HT-29 (cell line): Measurements from ENCODE around the gene PKHD1. TPM values are rescaled to one million over a fixed set of nuclear protein-coding genes. Genes with fewer than 3 reads are reported as not detected.

Experiments
- DNase-seq: peaks from one replicate; pipeline ENCODE4 v3.0.0-alpha.2; 2015; ENCODE audit warnings: low spot score
- total RNA-seq: library from RNA; depleted of rRNA; stranded (reverse); fragments of >200 nt; shearing (Covaris generic); gene quantifications from 2 replicates; pipeline ENCODE4 v1.2.3, GENCODE V29; 2014

The PKHD1 gene
- total RNA-seq, 1 experiment from 2014 or later = 0.10 TPM

DNA sequence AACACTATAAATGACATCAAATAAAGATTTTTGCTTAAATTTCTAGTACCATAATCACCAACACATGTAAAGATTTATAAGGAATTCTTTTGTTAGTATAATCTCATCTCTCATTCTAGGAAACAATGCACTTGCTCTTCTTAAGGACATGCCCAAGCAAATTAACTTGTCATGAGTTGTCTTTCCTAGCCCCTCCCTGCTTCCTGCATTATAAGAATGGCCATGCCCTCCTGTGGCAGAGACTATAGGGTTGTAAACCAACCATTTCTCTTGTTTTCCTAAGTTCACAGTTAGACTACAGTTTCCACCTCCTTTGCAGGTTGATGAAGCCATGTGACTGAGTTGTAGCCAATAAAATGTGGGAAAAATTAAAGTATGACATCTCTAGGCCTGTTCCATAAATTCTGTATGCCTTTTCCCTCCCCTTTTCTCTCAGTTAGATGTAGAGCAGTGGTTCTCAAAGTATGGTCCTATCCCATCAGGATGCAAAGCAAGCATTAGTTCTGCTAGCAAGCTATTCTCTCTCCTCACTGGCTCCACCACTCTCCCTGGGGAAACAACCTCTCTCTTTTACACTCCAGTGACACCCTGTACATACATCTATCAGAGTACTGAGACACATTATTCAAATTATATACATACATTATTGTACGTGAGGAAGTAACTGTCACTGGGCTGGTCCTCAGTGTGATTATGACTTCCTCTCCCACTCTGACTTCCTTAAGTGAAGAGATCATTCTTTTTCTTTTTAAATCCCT is 295.0 kb downstream of the PKHD1 start:
- DNase-seq = no peak

DNA sequence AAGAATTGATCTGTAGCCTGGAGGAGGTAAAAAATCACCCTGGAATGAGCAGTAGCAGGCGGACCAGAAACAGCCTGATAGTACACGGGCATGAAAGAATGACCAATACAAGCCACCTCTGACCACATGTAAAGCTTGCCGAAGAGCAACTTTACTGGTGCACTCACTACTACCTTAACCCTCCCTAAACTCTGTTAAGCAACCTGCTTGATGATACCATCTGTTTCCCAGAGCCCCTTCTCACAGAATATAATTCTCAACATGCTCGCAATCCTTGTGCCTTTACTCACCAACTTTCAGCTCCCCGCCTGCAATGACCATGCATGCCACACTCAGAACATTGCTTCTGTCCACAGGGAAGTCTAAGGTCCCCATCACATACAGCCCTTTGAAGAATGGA is 296.5 kb downstream of the PKHD1 start:
- DNase-seq = no peak

DNA sequence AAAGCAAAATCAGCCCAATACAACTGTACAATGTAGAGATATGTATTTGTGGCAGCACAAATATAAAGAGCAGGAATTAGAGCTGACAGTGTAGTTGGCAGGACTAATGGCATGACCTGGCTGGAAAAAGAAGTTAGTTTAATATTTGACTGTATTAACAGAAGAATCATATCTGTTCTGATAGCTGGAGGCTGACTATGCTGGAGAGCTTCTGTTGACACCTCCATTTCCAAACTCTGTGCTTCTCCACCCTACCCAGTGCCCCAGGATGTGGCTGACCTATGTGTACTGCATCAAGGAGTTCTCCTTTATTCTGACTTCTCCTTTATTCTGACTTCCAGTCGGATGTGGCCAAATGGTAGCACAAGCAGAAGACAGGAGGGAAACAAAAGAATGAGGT is 299.3 kb downstream of the PKHD1 start:
- no peak for DNase-seq

DNA sequence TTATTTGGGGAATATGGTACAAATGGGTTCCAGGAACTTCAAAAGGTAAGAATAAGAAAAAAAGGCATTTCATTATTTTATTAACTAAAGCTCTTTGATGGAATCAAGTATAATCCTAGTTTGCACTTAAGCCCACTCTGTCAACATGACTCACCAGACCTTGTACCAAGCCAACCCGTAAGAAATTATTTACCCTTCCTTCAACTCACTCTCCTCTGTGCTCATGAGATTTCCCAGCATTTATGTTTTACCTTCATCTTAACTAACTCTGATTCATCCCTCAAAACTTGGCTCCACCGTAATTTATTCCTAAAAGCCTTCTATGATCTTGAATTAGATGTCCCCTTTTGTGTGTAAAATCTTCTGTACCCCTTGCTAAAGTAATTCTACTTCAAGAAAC is 308.7 kb downstream of the PKHD1 start:
- DNase-seq = no peak

DNA sequence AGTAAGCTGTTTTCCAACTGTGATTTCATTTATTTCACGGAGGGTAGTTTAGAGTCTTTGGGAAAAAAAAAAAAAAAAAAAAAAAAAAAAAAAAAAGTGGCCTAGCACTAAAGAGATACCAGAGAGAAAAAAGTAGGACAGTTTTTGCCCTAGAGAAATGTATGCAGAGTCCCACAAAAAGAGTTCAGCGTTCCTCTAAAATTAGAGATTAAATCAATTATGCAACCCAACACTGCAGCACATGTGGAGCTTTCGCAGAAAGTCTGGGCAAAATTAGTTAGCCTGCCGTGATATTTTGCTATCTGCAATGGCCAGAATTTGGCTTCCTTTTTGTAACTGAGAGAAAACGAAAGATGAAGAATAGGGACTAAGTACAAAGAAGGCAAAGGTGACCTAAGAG is 309.8 kb downstream of the PKHD1 start:
- no peak for DNase-seq

DNA sequence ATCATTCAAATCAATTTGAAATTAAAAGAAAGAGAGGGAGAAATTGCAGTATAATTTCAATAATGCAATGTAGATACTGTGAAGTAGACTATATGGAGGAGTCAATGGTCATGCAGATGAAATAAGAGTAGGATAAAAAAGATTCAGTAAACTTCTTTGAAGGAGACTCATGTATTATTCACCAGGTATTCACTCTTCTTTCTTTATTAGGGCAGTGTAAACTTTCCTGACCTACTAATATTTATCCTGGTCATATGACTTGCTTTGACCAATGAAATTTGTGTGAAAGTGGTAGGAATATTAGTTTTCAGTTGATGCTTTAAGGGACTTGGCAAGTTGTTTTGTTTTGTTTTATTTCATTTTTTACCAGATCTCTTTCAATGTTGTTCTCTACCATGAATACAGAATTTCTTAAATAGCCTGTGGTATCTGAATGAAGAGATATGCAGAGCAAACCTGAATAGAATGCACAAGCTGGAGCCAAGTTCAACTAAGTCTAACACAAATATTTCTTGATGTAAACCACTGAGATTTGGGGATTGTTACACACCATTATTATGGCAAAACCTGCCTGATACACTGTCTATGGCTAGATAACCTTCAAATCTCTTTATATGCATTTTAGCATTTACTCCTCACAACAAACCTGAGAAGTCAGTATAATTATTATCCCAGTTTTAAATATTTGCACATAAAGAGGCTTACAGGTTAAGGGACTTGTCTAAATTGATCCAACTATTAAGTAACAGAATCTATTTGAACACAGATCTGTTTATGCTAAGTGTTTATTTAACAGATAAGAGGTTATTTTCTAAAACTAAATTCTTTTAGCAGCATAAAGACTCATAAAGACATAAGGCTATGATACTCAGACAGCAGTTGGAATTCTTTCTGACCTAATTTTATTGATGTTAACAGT is 311.2 kb downstream of the PKHD1 start:
- DNase-seq = no peak

DNA sequence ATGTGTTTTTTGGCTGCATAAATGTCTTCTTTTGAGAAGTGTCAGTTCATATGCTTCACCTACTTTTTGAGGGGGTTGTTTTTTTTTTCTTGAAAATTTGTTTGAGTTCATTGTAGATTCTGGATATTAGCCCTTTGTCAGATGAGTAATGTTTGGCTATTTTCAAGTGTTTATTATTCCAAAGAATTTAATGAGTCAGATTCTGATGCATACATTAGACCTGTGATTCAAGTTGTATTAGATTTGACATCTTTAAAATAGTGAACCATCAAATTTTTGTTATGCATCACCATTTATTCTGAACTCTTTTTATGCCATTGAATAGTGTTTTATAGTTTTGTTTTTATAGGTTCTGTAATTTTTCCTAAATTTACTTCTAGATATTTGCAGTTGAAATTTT is 319.3 kb downstream of the PKHD1 start:
- no peak for DNase-seq

DNA sequence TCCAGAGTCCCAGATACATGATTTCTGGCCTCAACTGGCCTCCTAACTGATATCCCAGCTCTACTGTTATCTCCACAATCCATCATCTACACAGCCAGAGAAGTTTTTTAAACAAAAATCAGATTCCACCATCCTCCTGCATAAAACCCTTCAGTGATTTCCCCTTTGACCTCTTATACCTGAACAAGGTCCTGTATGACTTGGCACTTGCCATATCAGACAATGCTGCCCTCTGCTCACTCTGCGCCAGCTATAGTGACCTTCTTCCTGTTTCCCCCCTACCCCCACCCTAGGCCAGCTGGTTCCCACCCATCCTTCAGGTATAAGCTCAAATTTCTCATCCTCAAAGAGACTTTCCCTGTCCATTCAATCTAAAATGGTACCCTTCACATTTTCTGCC is 322.2 kb downstream of the PKHD1 start:
- DNase-seq = no peak

DNA sequence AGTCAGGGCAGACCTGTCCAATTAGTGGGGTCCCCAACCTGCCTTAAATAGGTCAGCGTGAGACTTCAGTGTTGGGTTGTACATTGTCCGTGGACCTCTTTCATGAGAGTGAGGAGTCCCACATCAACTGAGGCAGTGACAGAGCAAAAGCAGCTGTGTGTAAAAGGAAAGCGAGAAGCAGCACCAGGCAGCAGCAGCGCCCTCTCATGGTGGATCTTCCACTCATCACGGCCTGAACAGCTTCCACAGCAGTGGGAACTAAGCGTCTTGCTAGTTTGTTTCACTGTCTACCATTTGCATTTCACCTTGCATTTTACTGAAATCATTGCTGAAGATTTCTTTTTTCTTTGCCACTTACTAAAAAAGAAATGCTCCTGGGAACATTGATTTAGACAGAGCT is 333.8 kb downstream of the PKHD1 start:
- peak; percentile 10 for DNase-seq

DNA sequence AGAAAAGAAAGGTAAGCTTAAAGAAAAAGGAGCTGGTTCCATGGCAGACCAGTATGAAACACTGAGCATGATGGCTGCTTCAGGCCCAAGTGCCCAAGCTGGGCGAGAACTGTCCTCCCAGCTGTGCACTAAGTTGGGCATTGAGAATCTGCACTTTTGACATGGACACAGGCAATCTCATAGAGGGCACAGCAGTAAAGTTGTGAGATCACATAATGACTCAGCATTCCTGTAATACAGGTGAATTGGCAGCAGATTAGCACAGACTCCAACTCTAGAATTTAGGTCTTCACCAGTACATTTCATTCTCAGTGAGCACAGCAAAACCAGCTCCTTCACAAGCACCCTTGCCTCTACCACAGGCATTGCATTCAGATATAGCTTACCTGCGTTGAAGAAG is 343.4 kb downstream of the PKHD1 start:
- DNase-seq = no peak

DNA sequence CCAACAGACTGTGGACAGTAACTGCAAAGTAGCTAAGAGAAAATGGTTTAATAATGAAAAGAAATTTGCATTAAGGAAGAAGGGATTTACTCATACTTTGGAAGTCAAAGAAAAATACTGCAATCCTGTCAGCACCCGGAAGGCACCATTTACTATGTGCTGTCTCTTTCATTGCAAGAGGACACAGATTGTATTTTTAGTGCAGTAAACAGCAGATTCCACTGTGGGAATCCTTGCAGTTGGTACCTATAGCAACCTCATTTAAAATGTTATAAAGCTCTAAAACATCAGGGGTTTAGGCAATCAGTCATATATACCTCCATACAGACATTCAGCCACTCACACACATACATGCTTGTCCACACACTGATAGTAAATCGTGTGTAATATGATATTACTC is 346.8 kb downstream of the PKHD1 start:
- no peak for DNase-seq

DNA sequence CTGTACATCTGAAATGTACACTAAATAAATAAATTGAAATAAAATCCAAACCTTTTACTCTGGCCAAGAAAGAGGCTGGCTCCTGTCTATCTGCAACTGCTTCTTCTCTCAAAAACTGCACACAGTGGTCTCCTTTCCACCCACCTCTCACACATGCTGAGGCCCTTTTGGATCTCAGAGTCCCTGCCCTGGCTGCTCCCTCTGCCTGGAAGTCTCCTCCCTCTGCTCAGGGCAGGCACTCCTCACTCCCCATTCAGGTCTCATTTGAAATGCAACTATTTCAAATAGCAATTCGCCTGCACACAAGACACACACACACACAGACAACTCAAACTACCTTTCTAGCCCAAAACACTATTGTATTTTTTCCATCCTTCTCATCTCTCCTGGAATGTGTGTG is 348.8 kb downstream of the PKHD1 start:
- DNase-seq = no peak

DNA sequence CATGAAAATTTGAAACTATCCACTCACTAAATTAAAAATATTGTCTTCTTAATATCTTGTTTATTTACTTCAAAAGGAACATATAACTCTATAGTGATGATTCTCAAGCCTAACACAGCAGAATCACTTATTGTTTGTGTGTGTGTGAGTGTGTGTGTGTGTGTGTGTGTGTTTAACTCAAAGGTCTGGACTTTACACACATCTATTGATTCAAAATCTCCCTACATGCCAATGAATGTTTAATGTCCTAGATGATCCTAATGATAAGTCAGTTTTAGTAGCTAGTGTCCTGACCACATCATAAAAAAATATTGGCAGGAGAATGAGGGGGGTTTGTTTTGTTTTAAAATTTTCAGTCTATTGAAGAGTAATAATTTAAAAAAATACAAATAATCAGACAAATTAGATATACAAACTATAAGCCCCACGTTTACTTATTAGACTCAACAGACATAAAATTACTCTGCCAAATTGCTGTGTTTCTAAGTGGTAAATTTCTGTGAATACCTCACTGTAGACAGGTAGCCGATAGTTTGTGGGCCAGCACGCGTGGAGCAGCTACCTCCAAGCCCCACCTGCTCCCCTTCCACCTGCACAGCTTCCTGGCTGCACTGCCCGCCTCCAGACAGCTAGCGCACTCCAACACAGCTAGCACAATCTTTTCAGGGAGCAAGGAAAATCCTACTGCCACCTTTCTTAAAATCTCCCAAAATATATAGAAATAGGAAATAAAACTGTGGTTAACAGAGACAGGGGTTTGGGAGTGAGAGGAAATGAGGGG is 349.6 kb downstream of the PKHD1 start:
- no peak for DNase-seq

DNA sequence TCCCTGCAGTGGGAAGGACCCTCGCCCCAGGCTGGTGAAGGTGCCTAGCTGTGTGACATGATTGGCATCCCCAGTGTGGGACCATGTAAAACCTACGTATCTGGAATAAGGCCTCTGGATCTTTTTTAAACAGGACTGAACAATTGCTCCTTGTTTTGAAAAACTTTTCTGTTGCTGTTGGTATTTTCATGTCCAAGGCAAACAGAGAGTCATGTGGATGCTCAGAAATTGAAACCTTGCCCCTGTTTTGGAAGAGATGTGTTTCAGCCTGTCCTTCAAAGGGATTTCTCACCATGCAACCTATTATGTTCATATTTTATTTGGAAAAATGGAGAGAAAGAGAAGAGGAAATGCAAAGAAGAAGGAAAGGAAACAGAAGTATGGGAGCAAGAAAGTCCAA is 362.3 kb downstream of the PKHD1 start:
- DNase-seq = no peak

DNA sequence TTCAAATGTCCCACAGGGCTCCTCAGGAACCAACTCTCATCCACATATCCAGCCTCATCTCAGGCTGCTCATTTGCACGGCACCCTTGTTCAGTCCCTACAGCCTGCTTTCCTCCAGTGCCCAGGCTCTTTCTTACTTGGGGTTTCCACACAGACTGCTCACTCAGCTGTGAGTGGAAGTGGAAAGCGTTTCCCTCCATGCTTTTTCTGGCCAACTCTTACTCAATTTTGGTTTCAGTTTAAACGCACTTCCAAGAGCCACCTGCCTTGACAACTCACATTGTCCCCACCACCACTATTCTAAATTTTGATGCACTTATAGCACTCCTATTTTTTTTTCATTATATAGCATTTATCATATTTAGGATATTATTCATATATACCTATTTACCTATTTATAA is 367.1 kb downstream of the PKHD1 start:
- DNase-seq = no peak

DNA sequence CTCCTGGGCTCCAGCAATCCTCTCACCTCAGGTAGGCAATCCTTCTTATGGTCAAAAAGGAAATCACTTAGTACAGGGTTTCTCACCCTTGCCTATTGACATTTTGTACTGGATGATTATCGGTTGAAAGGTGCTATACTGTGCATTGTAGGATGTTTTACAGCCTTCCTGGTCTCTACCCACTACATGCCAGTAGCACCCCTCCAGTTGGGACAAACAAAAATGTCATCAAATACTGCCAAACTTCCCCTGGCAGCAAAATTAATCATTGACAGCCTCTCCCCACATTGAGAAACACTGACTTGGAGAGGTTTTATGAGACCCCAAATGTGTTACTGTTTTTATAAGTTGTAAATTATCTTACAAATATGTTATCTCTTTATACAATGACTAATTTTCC is 368.1 kb downstream of the PKHD1 start:
- no peak for DNase-seq

DNA sequence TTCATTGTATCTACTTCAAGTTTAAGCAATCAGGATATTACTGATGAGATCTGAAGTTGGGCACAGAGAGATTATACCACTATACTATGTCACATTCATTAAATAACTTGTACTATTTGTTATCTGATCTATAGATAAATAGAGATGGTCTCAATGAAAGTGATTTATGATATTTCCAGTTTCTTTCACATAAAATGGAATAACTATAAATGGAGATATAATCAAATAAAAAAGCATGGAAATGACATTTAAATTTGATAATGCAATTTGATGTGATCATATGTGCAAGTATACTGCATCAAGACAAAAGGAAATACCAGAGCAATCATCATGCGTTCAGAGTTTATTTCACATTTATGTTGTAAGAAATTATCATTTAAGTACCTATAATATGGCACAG is 368.9 kb downstream of the PKHD1 start:
- DNase-seq = no peak

DNA sequence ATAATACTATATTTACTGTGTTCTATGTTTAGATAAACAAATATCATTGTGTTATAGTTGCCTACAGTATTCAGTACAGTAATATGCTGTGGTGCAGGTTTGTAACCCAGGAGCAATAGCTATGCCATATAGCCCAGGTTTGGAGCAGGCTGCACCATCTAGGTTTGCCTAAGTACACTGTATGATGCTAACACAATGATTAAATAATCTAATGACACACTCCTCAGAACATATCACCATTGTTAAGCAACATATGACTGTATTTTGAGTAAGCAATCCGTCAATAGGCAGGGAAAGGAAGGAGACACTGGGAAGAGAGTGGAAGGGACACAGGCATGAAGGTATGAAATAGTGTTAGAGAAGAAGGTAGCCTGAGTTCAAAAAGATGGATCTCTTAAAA is 369.9 kb downstream of the PKHD1 start:
- no peak for DNase-seq

DNA sequence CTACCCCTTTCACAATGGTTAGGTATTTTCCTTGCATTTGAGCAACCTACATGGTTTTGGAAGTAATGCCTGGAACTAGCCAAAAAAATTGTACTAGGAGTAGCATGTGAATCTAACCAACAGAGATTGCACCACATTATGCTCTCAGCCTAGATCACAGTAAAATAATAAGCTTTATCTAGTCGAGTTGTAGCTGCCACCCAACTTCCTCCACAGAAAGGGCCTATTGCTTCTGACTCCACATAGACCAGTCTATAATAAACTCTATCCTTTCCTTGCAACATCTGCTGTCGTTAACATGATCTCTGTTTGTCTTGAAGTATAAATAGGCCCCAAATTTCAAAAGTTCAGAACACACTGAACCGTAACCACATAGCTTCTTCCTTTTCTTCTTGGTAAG is 375.5 kb downstream of the PKHD1 start:
- DNase-seq = no peak

DNA sequence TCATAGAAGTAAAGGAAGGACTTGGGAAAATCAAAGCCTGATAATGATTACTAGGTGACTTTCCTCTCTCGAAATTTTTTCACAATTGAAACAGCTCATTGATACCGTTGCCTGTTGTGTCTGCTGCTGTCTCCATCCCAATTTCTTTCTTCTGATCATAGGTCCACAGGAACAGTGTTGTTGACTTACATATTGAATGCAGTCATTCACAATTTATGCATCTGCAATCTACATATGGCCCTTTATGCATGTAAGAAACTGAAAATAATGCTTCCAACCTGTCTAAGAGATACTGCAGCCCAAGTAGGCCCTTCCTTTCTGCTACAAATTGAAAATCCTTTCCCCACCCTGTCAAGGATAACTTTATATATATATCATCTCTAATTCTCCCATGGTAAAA is 381.3 kb downstream of the PKHD1 start:
- DNase-seq = no peak

DNA sequence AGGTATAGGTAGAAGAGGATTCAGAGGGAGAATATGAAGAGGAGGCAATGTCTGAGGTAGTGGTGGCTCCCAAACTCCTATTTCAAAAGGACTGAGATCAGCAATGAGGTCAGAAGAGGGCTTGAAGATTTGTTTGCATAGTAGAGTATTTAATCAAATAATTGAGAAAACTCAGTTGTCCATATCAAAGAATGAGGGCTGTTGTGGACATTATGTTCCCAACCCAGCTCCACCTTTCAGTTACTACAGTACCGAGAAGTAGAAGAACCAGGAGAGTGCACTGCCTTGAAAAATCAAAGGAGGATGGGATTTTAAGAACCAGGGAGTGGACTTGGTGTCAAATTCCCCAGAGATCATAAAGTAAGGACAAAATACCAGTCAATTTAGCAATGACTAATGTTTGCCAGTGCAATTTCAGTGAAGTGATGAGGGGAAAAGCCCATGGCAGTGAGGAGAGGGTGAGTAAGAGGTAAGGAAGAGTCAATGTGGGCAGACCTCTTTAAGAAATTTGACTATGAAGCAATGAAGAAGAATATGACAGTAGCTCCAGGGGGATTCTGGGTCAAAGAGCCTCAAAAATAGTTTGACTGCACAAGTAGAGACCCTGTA is 382.4 kb downstream of the PKHD1 start:
- DNase-seq = no peak

DNA sequence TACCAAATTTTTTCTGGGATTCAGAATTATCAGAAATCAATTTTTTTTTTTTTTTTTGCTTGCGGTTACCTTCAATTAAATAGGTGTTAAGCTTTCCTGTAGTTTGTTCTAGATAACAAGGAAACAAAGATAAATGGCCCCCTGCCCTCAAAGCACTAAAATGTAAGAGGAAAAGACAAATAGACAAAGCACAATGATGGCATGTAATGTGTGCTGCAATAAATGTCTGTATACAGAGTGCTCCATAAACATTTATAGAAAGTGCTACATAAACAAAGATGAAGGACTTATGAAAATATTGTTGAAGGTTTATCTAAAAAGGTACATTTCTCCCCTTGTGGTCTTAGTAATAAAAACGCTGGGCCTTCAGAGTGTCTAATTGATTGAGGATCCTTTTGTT is 384.6 kb downstream of the PKHD1 start:
- no peak for DNase-seq
